CD4-positive, alpha-beta T cell treated with Interleukin-1 beta for 1 hour (primary cell): ENCODE measurements around the gene TMED4.
"Not testable (repeated sequence)": the region's sequence is repeated elsewhere in the genome, so short reads cannot be mapped to it uniquely, and the experiment has no call there.

Experiments
- DNase-seq, 2 donors: peaks; one replicate each; pipeline ENCODE4 v3.0.0-alpha.2; 2020 to 2022

The TMED4 gene

GRCh38 chr7:44607141-44608068 lies 25.4 kb upstream of the TMED4 start:
- no peak for DNase-seq

- DNase-seq, result peak; percentile 98
These were observed 24.5 kb upstream of the TMED4 start, which contains the start of gene OGDH for GRCh38 chr7:44606341-44607140. OGDH (plus strand) TSS chr7:44606627; CDS start chr7:44624344, 17,717 bp downstream.

GRCh38 chr7:44604941-44605340 lies 22.9 kb upstream of the TMED4 start:
- no peak for DNase-seq

- no peak for DNase-seq
These were observed 21.2 kb upstream of the TMED4 start for GRCh38 chr7:44603193-44603592.

- DNase-seq, result no peak
These were observed 20.5 kb upstream of the TMED4 start for GRCh38 chr7:44602576-44602910.

- DNase-seq, result no peak
These were observed 17.2 kb upstream of the TMED4 start for GRCh38 chr7:44599222-44599621.

GRCh38 chr7:44597181-44597580 lies 15.2 kb upstream of the TMED4 start:
- DNase-seq, result not testable (repeated sequence)

GRCh38 chr7:44595934-44596635 lies 14.1 kb upstream of the TMED4 start:
- no peak for DNase-seq

- no peak for DNase-seq
These were observed 8.9 kb upstream of the TMED4 start for GRCh38 chr7:44590910-44591309.

GRCh38 chr7:44587843-44588711 lies 6.0 kb upstream of the TMED4 start:
- DNase-seq, result peak; percentile 52 to 77

- DNase-seq, result no peak
These were observed 1.3 kb upstream of the TMED4 start for GRCh38 chr7:44583146-44583865.

GRCh38 chr7:44580945-44581878 lies 819 bp downstream of the TMED4 start:
- DNase-seq, result peak; percentile 49 to 61

GRCh38 chr7:44576228-44576627 lies 5.8 kb downstream of the TMED4 start:
- DNase-seq, result no peak

- DNase-seq, result no peak
These were observed 7.0 kb downstream of the TMED4 start for GRCh38 chr7:44575054-44575453.

GRCh38 chr7:44574287-44574872 lies 7.7 kb downstream of the TMED4 start:
- no peak for DNase-seq

GRCh38 chr7:44573464-44574286 lies 8.4 kb downstream of the TMED4 start, which contains the start of gene DDX56:
DDX56 (minus strand) TSS chr7:44573908; CDS start chr7:44573895, 13 bp downstream.
- peak; percentile 94 for DNase-seq

GRCh38 chr7:44572771-44573170 lies 9.3 kb downstream of the TMED4 start:
- no peak for DNase-seq

GRCh38 chr7:44569959-44570358 lies 12.1 kb downstream of the TMED4 start:
- DNase-seq, result no peak
